CD8-positive, alpha-beta memory T cell (primary cell): ENCODE measurements around the gene RPS28. TPM values are rescaled to one million over a fixed set of nuclear protein-coding genes. Genes with fewer than 3 reads are reported as not detected.
"Not testable (repeated sequence)": the region's sequence is repeated elsewhere in the genome, so short reads cannot be mapped to it uniquely, and the experiment has no call there.

ENCODE experiments used
- CTCF ChIA-PET: fragments of 350-600 bp; sonication (Branson Sonifier 250); formaldehyde crosslinking; loops from one replicate; lab custom pipeline; 2021; ENCODE audit warnings: antibody characterized with exemption; lab: Charles Lee
- POLR2A ChIA-PET: fragments of 350-600 bp; sonication (Branson Sonifier 250); formaldehyde crosslinking; loops from one replicate; lab custom pipeline; 2021; ENCODE audit warnings: antibody characterized with exemption; lab: Charles Lee
- DNase-seq, 5 donors: peaks; one replicate each; pipeline versions ENCODE4 v3.0.0 to v3.0.0-alpha.2; 2020 to 2022; ENCODE audit warnings: mixed read lengths in 1 of 5
- H3K27ac ChIP-seq: one replicate; pipeline ENCODE4 v1.7.0; 2013; ENCODE audit warnings: low read depth, mild to moderate bottlenecking, low read length, moderate library complexity
- H3K27me3 ChIP-seq: 2 replicates; pipeline ENCODE4 v1.7.0; 2013; ENCODE audit warnings: low read length, mild to moderate bottlenecking; ENCODE audit not compliant: insufficient read depth, poor library complexity, severe bottlenecking
- H3K36me3 ChIP-seq: 2 replicates; pipeline ENCODE4 v1.7.0; 2013; ENCODE audit warnings: mild to moderate bottlenecking, low read length, moderate library complexity; ENCODE audit not compliant: insufficient read depth
- H3K4me1 ChIP-seq: 2 replicates; pipeline ENCODE4 v1.7.0; 2013; ENCODE audit warnings: mild to moderate bottlenecking, low read length, moderate library complexity; ENCODE audit not compliant: insufficient read depth
- H3K4me3 ChIP-seq: 2 replicates; pipeline ENCODE4 v1.7.0; 2013; ENCODE audit warnings: mild to moderate bottlenecking, low read length
- H3K9me3 ChIP-seq: 2 replicates; pipeline ENCODE4 v1.7.0; 2013; ENCODE audit warnings: mild to moderate bottlenecking, low read length
- H3K27ac Mint-ChIP-seq, 8 donors: one replicate each; pipeline ENCODE4 v1.8.0; 2020 to 2021; ENCODE audit warnings: mixed read lengths in 8 of 8, mild to moderate bottlenecking in 6 of 8, inconsistent platforms in 3 of 8, moderate library complexity in 3 of 8
- H3K27me3 Mint-ChIP-seq, 2 donors: one replicate each; pipeline ENCODE4 v1.8.0; 2020 to 2021; ENCODE audit warnings: mixed read lengths in 2 of 2, mild to moderate bottlenecking in 1 of 2, moderate library complexity in 1 of 2
- H3K36me3 Mint-ChIP-seq, 3 donors: one replicate each; pipeline ENCODE4 v1.8.0; 2020 to 2021; ENCODE audit warnings: mixed read lengths in 3 of 3, inconsistent platforms in 1 of 3, mild to moderate bottlenecking in 1 of 3
- H3K4me1 Mint-ChIP-seq, 3 donors: one replicate each; pipeline ENCODE4 v1.8.0; 2020 to 2021; ENCODE audit warnings: mixed read lengths in 3 of 3, inconsistent platforms in 1 of 3, mild to moderate bottlenecking in 1 of 3
- H3K4me3 Mint-ChIP-seq, 7 donors: one replicate each; pipeline ENCODE4 v1.8.0; 2020 to 2021; ENCODE audit warnings: mixed read lengths in 7 of 7, mild to moderate bottlenecking in 6 of 7, moderate library complexity in 4 of 7, inconsistent platforms in 2 of 7
- H3K9me3 Mint-ChIP-seq, 5 donors: one replicate each; pipeline ENCODE4 v1.8.0; 2020 to 2022; ENCODE audit warnings: mixed read lengths in 5 of 5, mild to moderate bottlenecking in 3 of 5, moderate library complexity in 2 of 5, inconsistent platforms in 1 of 5
- polyA plus RNA-seq: library from polyadenylated mRNA; unstranded; fragments of 300-500 nt; fragmentation: Illumina TruSeq; gene quantifications from one replicate; pipeline ENCODE4 v1.2.3, GENCODE V29; 2021
- total RNA-seq, 2 experiments: library from RNA; stranded (reverse); gene quantifications; one replicate each; pipeline ENCODE4 v1.2.3, GENCODE V29; 2021

RPS28 gene
- total and polyA plus RNA-seq, 3 experiments from 2014 or later = 2,153 to 2,694 (median 2,200) TPM

DNA sequence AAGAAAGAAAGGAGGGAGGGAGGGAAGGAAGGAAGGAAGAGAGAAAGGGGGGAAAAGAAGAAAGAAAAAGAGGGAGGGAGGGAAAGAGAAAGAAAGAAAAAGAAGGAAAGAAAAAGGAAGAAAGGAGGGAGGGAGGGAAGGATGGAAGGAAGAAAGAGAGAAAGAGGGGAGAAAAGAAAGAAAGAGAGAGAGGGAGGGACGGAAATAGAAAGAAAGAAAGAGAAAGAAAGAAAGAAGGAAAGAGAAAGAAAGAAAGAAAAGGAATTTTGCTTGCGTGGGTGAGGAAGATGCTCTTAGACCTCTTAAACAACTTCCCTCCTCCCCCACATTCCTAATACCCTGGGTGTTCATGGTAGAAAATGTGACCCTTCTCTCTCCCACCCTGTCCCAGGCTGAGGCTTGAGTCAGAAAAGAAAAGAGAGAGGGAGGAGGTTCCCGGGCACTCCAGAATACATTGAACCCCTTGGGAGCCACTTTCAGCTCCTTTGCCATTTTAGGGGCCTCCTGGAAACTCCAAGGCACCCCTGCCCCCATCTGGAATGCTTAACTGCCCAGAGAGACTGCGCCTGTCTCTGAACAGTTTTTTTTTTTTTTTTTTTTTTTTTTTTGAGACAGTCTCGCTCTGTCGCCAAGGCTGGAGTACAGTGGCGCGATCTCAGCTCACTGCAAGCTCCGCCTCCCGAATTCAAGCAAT lies 31.0 kb downstream of the RPS28 start:
- Mint-ChIP-seq H3K36me3 (no peaks in the 10 kb centered on the region), H3K4me1 (peaks cover 2 to 4% (median 3%) of the 10 kb centered on the region in 3 donors), H3K27ac (no peak overlapping the region), H3K4me3 (no peak overlapping the region), H3K27me3 (peaks cover 13 to 21% of the 10 kb centered on the region in 2 donors), H3K9me3 (no peaks in the 10 kb centered on the region)
- DNase-seq = no peak
- H3K36me3 ChIP-seq = no peaks in the 10 kb centered on the region
- ChIA-PET POLR2A (no interaction called here), CTCF (interaction anchor here (0.8 to 3.3 kb wide), 10 partner anchors 9 to 241 kb away, joined by 3 to 31 read pairs (median 10); partner anchors contain the start of gene KANK3)
- no peak overlapping the region for H3K27ac ChIP-seq
- no peak overlapping the region for H3K4me3 ChIP-seq
- H3K9me3 ChIP-seq = no peaks in the 10 kb centered on the region
- peaks cover 6% of the 10 kb centered on the region for H3K4me1 ChIP-seq
- H3K27me3 ChIP-seq = no peaks in the 10 kb centered on the region

- H3K27ac Mint-ChIP-seq, POLR2A ChIA-PET, H3K27me3 ChIP-seq, H3K4me1 Mint-ChIP-seq, H3K36me3 Mint-ChIP-seq, H3K4me3 ChIP-seq, H3K36me3 ChIP-seq, H3K9me3 ChIP-seq, DNase-seq, H3K4me3 Mint-ChIP-seq, H3K27ac ChIP-seq, H3K4me1 ChIP-seq, H3K9me3 Mint-ChIP-seq: not testable (repeated sequence)
- CTCF ChIA-PET = interaction anchor here (0.8 to 3.3 kb wide), 15 partner anchors 9 to 341 kb away, joined by 3 to 31 read pairs (median 8); partner anchors contain the start of gene KANK3
- peaks cover 13 to 21% of the 10 kb centered on the region in 2 donors for H3K27me3 Mint-ChIP-seq
Observed at GRCh38 chr19:8352845-8353244, 31.5 kb downstream of the RPS28 start.

DNA sequence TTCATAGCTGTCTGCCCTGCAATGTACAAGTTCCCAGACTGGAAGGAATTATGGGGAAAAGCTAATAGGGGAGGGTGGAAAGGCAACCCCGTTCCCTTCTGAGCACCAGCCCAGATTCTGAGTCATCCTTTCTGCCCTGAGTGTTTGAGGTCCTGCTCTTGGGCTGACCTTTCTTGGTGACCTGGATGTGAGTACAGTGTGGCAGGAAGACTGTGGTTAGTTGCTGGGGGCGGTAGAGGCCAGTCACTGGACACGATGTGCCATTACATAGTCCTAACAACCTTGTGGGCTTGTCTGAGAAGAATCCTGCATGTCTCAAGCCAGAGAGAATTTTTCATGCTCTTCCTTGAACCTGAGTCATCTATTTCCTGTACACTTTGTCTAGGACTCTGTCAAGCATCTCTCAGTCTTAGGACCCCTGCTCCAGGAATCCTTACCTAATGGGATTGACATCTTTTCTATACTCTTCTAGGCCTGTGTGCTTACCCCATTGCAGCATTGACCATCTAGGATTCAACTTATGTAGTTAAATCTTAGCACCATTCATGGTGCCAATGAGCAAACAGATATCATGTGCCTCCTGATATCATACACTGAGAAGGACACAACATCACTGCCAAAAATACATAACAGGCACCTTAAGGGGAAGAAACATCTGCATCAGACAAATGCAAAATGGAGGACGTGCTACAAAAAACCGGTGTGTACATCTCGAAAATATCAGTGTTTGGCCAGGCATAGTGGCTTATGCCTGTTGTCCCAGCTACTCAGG lies 34.5 kb downstream of the RPS28 start:
- CTCF ChIA-PET = interaction anchor here (0.7 to 3.3 kb wide), 3 partner anchors 10 to 225 kb away, joined by 3 to 31 read pairs (median 11); no protein-coding TSS in a partner anchor
- POLR2A ChIA-PET = no interaction called here
- Histone ChIP-seq H3K4me1 (peaks cover 6% of the 10 kb centered on the region), H3K27ac (no peak overlapping the region), H3K4me3 (no peak overlapping the region), H3K9me3 (no peaks in the 10 kb centered on the region), H3K27me3 (no peaks in the 10 kb centered on the region), H3K36me3 (no peaks in the 10 kb centered on the region)
- Mint-ChIP-seq H3K4me3 (no peak overlapping the region), H3K27ac (no peak overlapping the region), H3K9me3 (peaks cover 0 to 2% (median 0%) of the 10 kb centered on the region in 5 donors), H3K27me3 (peaks cover 14% of the 10 kb centered on the region in 2 donors), H3K4me1 (peaks cover 2 to 4% (median 3%) of the 10 kb centered on the region in 3 donors), H3K36me3 (no peaks in the 10 kb centered on the region)
- DNase-seq = no peak

DNA sequence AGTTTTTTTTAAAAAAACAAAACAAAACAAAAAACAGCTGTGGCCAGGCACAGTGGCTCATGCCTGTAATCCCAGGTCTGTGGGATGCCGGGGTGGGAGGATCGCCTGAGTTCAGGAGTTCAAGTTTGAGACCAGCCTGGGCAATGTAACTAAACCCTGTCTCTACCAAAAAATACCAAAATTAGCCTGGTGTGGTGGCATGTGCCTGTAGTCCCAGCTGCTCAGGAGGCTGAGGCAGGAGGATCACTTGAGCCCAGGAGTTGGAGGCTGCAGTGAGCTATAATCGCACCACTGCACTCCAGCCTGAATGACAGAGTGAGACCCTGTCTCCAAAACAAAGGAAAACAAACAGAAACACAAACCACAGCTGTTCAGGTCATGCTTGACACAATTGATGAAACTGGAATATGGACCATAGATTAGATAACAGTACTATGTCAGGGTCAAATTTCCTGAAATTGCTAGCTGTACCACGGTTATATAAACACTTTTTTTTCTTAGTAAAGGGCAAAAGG lies 35.8 kb downstream of the RPS28 start:
- Histone ChIP-seq H3K36me3 (no peaks in the 10 kb centered on the region), H3K27ac (no peak overlapping the region), H3K4me3 (no peak overlapping the region), H3K9me3 (no peaks in the 10 kb centered on the region), H3K4me1 (peaks cover 6% of the 10 kb centered on the region), H3K27me3 (peaks cover 4% of the 10 kb centered on the region)
- POLR2A ChIA-PET = no interaction called here
- Mint-ChIP-seq H3K9me3 (peaks cover 0 to 2% (median 0%) of the 10 kb centered on the region in 5 donors), H3K4me3 (no peak overlapping the region), H3K4me1 (peaks cover 2 to 4% (median 3%) of the 10 kb centered on the region in 3 donors), H3K36me3 (no peaks in the 10 kb centered on the region), H3K27ac (peak overlapping the region in 1 of 8 donors; percentile 47), H3K27me3 (peaks cover 10 to 15% of the 10 kb centered on the region in 2 donors)
- no peak for DNase-seq
- CTCF ChIA-PET = interaction anchor here (1.5 kb wide), 1 partner anchor 48 kb away, joined by 3 read pairs; no protein-coding TSS in a partner anchor

- no peak for DNase-seq
- H3K9me3 Mint-ChIP-seq = peaks cover 0 to 2% (median 0%) of the 10 kb centered on the region in 5 donors
- Histone ChIP-seq H3K4me3 (no peak overlapping the region), H3K9me3 (no peaks in the 10 kb centered on the region), H3K36me3 (no peaks in the 10 kb centered on the region), H3K27ac (no peak overlapping the region), H3K4me1 (peaks cover 8% of the 10 kb centered on the region), H3K27me3 (peaks cover 12% of the 10 kb centered on the region)
- H3K27me3 Mint-ChIP-seq = peaks cover 12 to 20% of the 10 kb centered on the region in 2 donors
- POLR2A ChIA-PET = interaction anchor here (0.6 kb wide), 1 partner anchor 91 kb away, joined by 6 read pairs; no protein-coding TSS in a partner anchor
- CTCF ChIA-PET = no interaction called here
- no peak overlapping the region for H3K4me3 Mint-ChIP-seq
- H3K4me1 Mint-ChIP-seq = peaks cover 2 to 13% (median 12%) of the 10 kb centered on the region in 3 donors
- no peak overlapping the region for H3K27ac Mint-ChIP-seq
- H3K36me3 Mint-ChIP-seq = no peaks in the 10 kb centered on the region
Observed at GRCh38 chr19:8358948-8359347, 37.7 kb downstream of the RPS28 start.

- H3K27me3 Mint-ChIP-seq = peaks cover 14 to 23% of the 10 kb centered on the region in 2 donors
Observed at GRCh38 chr19:8360196-8360595, 38.9 kb downstream of the RPS28 start.

DNA sequence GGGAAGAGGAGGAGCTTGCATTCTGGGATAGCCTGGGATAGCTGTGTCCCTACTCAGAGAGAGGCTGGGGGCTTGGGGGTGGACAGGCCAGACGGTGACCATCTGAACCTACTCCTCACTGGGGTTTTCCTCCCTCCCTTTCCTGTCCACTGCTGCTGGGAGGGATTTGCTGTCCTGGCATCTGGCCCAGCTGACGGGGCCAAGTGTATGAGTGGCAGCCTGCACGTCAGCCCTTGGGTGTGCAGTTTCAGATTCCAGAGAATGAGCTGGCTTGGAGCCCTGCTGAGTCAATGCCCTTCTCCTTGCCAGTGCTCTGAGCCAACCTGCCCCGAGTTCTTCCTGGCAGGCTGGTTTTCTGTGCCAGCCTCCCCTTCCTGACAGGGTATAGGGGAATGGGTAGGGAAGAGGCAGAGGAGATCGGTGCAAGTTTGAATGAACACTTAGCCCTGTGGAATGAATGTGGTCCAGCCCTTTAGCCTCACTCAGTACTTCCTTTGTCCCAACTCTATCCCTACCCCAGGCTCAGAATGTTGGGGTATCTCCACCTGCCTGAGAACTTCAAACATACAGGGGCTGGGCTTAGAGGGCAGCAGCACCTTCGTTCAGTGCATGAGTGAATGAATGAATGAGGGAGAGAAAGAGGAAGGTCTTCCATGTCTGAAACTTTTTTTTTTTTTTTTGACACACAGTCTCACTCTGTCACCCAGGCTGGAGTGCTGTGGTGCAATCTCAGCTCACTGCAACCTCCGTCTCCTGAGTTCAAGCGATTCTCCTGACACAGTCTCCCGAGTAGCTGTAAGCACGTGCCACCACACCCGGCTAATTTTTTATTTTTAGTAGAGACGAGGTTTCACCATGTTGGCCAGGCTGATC lies 40.9 kb downstream of the RPS28 start:
- no peak overlapping the region for H3K27ac ChIP-seq
- Mint-ChIP-seq H3K27ac (no peak overlapping the region), H3K9me3 (peaks cover 0 to 2% (median 0%) of the 10 kb centered on the region in 5 donors), H3K36me3 (no peaks in the 10 kb centered on the region), H3K4me1 (peaks cover 4 to 15% (median 14%) of the 10 kb centered on the region in 3 donors), H3K4me3 (peak overlapping the region in 1 of 7 donors; percentile 24), H3K27me3 (peaks cover 26 to 38% of the 10 kb centered on the region in 2 donors)
- ChIA-PET POLR2A (interaction anchor here (0.6 kb wide), 1 partner anchor 18 kb away, joined by 3 read pairs; no protein-coding TSS in a partner anchor), CTCF (interaction anchor here (2.1 kb wide), 1 partner anchor 8 kb away, joined by 6 read pairs; no protein-coding TSS in a partner anchor)
- H3K9me3 ChIP-seq = no peaks in the 10 kb centered on the region
- H3K27me3 ChIP-seq = peaks cover 12% of the 10 kb centered on the region
- peaks cover 5% of the 10 kb centered on the region for H3K4me1 ChIP-seq
- H3K4me3 ChIP-seq = no peak overlapping the region
- no peaks in the 10 kb centered on the region for H3K36me3 ChIP-seq
- DNase-seq = no peak

More at GRCh38 chr19:8360196-8360595, 38.9 kb downstream of the RPS28 start:
- Histone ChIP-seq H3K4me3 (no peak overlapping the region), H3K9me3 (no peaks in the 10 kb centered on the region), H3K27me3 (peaks cover 12% of the 10 kb centered on the region), H3K4me1 (peaks cover 5% of the 10 kb centered on the region), H3K27ac (no peak overlapping the region), H3K36me3 (no peaks in the 10 kb centered on the region)
- no peak overlapping the region for H3K4me3 Mint-ChIP-seq
- peaks cover 0 to 2% (median 0%) of the 10 kb centered on the region in 5 donors for H3K9me3 Mint-ChIP-seq
- no peak for DNase-seq
- ChIA-PET CTCF (interaction anchor here (1.1 kb wide), 1 partner anchor 10 kb away, joined by 3 read pairs; no protein-coding TSS in a partner anchor), POLR2A (no interaction called here)
- H3K4me1 Mint-ChIP-seq = peaks cover 4 to 15% (median 14%) of the 10 kb centered on the region in 3 donors
- no peak overlapping the region for H3K27ac Mint-ChIP-seq
- no peaks in the 10 kb centered on the region for H3K36me3 Mint-ChIP-seq
